Trophoblast cell (in vitro differentiated cells and primary cell): ENCODE measurements around the gene CYP4A22. TPM values are rescaled to one million over a fixed set of nuclear protein-coding genes. Genes with fewer than 3 reads are reported as not detected.
"Not testable (repeated sequence)": the region's sequence is repeated elsewhere in the genome, so short reads cannot be mapped to it uniquely, and the experiment has no call there.

Experiments used
- DNase-seq, 2 donors: peaks; one replicate each; pipeline ENCODE4 v3.0.0-alpha.2; 2016
- H2AFZ ChIP-seq: 2 replicates; pipeline ENCODE4 v1.6.1; 2013; ENCODE audit warnings: low read length, moderate library complexity, mild to moderate bottlenecking; ENCODE audit not compliant: insufficient read depth, poor library complexity
- H2AK5ac ChIP-seq: 2 replicates; pipeline ENCODE4 v1.6.1; 2013; ENCODE audit warnings: mild to moderate bottlenecking, low read length
- H2BK120ac ChIP-seq: 2 replicates; pipeline ENCODE4 v1.6.1; 2013; ENCODE audit warnings: low read length, mild to moderate bottlenecking, moderate library complexity; ENCODE audit not compliant: insufficient read depth, poor library complexity
- H2BK12ac ChIP-seq: 2 replicates; pipeline ENCODE4 v1.6.1; 2013; ENCODE audit warnings: mild to moderate bottlenecking, low read length, moderate library complexity
- H2BK5ac ChIP-seq: 2 replicates; pipeline ENCODE4 v1.6.1; 2013; ENCODE audit warnings: low read length, low read depth, moderate library complexity, mild to moderate bottlenecking; ENCODE audit not compliant: poor library complexity
- H3K14ac ChIP-seq: 2 replicates; pipeline ENCODE4 v1.6.1; 2013; ENCODE audit warnings: mild to moderate bottlenecking, low read length
- H3K18ac ChIP-seq: 2 replicates; pipeline ENCODE4 v1.6.1; 2013; ENCODE audit warnings: mild to moderate bottlenecking, low read length
- H3K23ac ChIP-seq: 2 replicates; pipeline ENCODE4 v1.6.1; 2013; ENCODE audit warnings: low read length
- H3K27ac ChIP-seq: 2 replicates; pipeline ENCODE4 v1.5.1; 2013; ENCODE audit warnings: low read depth, mild to moderate bottlenecking, inconsistent platforms, low read length, moderate library complexity
- H3K27me3 ChIP-seq: 2 replicates; pipeline ENCODE4 v1.6.1; 2013; ENCODE audit warnings: inconsistent platforms, mild to moderate bottlenecking, low read length, moderate library complexity; ENCODE audit not compliant: insufficient read depth
- H3K36me3 ChIP-seq, 2 experiments: 1 replicate in 1 of 2; 2 replicates in 1 of 2; pipeline ENCODE4 v1.6.1; 2013; ENCODE audit warnings: low read length in 2 of 2, mild to moderate bottlenecking in 2 of 2, moderate library complexity in 1 of 2; ENCODE audit not compliant: insufficient read depth in 2 of 2, control insufficient read depth in 1 of 2
- H3K4ac ChIP-seq: 2 replicates; pipeline ENCODE4 v1.6.1; 2013; ENCODE audit warnings: low read depth, mild to moderate bottlenecking, low read length, moderate library complexity
- H3K4me1 ChIP-seq, 2 experiments: 1 replicate in 1 of 2; 2 replicates in 1 of 2; pipeline ENCODE4 v1.6.1; 2013; ENCODE audit warnings: low read length in 2 of 2, mild to moderate bottlenecking in 2 of 2, moderate library complexity in 1 of 2; ENCODE audit not compliant: insufficient read depth in 2 of 2, control insufficient read depth in 1 of 2
- H3K4me2 ChIP-seq: 2 replicates; pipeline ENCODE4 v1.6.1; 2013; ENCODE audit warnings: inconsistent platforms, mild to moderate bottlenecking, low read length, moderate library complexity
- H3K4me3 ChIP-seq: 2 replicates; pipeline ENCODE4 v1.5.1; 2013; ENCODE audit warnings: mild to moderate bottlenecking, low read depth, low read length, inconsistent platforms
- H3K79me1 ChIP-seq: one replicate; pipeline ENCODE4 v1.6.1; 2013; ENCODE audit warnings: low read length
- H3K79me2 ChIP-seq: 2 replicates; pipeline ENCODE4 v1.6.1; 2013; ENCODE audit warnings: low read length, mild to moderate bottlenecking; ENCODE audit not compliant: control insufficient read depth, insufficient read depth, poor library complexity
- H3K9ac ChIP-seq: 2 replicates; pipeline ENCODE4 v1.6.1; 2013; ENCODE audit warnings: mild to moderate bottlenecking, low read length
- H3K9me3 ChIP-seq: 2 replicates; pipeline ENCODE4 v1.6.1; 2013; ENCODE audit warnings: low read depth, mild to moderate bottlenecking, control low read depth, inconsistent platforms, low read length; ENCODE audit not compliant: insufficient read depth
- H4K12ac ChIP-seq: 2 replicates; pipeline ENCODE4 v1.6.1; 2013; ENCODE audit warnings: low read depth, mild to moderate bottlenecking, low read length, moderate library complexity
- H4K8ac ChIP-seq: 2 replicates; pipeline ENCODE4 v1.6.1; 2013; ENCODE audit warnings: low read depth, mild to moderate bottlenecking, low read length, moderate library complexity
- H4K91ac ChIP-seq: one replicate; pipeline ENCODE4 v1.6.1; 2013; ENCODE audit warnings: low read depth, mild to moderate bottlenecking, low read length, moderate library complexity
- WGBS: extraction: QIAGEN DNeasy Blood & Tissue Kit; methylation state at CpG from one replicate; pipeline ENCODE4 v1.1.7; 2013; ENCODE audit warnings: missing lambda C conversion rate; ENCODE audit not compliant: insufficient read length, insufficient coverage; ENCODE audit errors: extremely low coverage; 5-methylcytosine and 5-hydroxymethylcytosine counted together
- polyA plus RNA-seq: library from polyadenylated mRNA; stranded (reverse); fragments of 200-250 nt; gene quantifications from 2 replicates; pipeline ENCODE4 v1.2.3, GENCODE V29; 2013

CYP4A22 gene, protein sequence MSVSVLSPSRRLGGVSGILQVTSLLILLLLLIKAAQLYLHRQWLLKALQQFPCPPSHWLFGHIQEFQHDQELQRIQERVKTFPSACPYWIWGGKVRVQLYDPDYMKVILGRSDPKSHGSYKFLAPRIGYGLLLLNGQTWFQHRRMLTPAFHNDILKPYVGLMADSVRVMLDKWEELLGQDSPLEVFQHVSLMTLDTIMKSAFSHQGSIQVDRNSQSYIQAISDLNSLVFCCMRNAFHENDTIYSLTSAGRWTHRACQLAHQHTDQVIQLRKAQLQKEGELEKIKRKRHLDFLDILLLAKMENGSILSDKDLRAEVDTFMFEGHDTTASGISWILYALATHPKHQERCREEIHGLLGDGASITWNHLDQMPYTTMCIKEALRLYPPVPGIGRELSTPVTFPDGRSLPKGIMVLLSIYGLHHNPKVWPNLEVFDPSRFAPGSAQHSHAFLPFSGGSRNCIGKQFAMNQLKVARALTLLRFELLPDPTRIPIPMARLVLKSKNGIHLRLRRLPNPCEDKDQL
- not detected in 2 replicates for polyA plus RNA-seq

DNA sequence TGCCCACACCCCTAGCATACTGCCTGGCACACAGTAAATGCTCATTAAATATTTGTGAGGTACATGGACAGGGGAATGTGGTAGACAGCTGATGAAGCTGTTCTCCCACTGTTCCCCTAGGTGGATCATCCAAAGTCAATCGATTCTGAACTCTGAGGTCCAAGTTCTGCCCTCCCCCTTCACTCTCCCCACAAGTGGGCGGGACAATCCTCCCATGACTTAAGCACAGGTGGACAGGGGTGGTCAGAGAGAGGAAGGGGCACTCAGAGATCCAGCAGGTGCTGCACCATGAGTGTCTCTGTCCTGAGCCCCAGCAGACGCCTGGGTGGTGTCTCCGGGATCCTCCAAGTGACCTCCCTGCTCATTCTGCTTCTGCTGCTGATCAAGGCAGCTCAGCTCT, at the start of gene CYP4A22:
Gene CYP4A22 (plus strand): TSS at position 244 of the 400 bp plus-strand sequence. CDS start 45 bp downstream, at position 289.
- Histone ChIP-seq H3K23ac (no peak within 1 kb of the TSS), H4K8ac (no peak within 1 kb of the TSS), H3K9ac (no peak within 1 kb of the TSS), H3K4me1 (no peaks in the 10 kb centered on the region), H4K91ac (no peak within 1 kb of the TSS), H3K18ac (no peak within 1 kb of the TSS), H2BK5ac (no peak within 1 kb of the TSS), H2AFZ (no peak within 1 kb of the TSS), H3K27me3 (no peaks in the 10 kb centered on the region), H3K9me3 (peaks cover 2% of the 10 kb centered on the region), H3K4ac (no peak within 1 kb of the TSS), H2BK12ac (no peak within 1 kb of the TSS), H3K79me1 (no peaks in the 10 kb centered on the region), H3K4me3 (no peak within 1 kb of the TSS), H2AK5ac (no peak within 1 kb of the TSS), H3K27ac (no peak within 1 kb of the TSS), H2BK120ac (no peak within 1 kb of the TSS), H3K14ac (no peak within 1 kb of the TSS), H3K36me3 (no peaks in the 10 kb centered on the region), H4K12ac (no peak within 1 kb of the TSS), H3K4me2 (no peak within 1 kb of the TSS), H3K79me2 (no peaks in the 10 kb centered on the region)
- DNase-seq: no peak
- WGBS: no CpG with 5 or more reads among the region's 4 CpGs

DNA sequence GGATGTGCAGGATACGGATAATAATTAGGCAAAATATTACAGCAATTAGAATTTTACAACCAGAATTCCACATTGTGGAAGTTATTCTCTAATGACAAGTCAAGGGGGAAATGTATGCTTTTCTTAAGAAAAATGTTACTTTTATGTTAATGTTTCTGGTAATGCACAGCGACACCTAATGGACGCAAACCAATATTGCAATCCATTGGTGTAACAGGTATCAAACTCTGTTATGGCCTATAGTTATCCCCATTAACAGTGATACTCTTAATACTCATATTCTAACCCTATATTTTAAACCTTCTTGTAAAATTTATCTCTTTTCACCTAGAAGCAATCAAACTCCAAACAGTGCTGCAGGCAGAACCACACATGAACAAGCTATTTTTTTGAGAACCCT, 47.9 kb upstream of the CYP4A22 start:
- H2AK5ac ChIP-seq, H2BK120ac ChIP-seq, H3K27me3 ChIP-seq, H3K4ac ChIP-seq, H3K18ac ChIP-seq, H2AFZ ChIP-seq, H3K79me2 ChIP-seq, H3K4me2 ChIP-seq, H4K8ac ChIP-seq, H3K4me3 ChIP-seq, H4K12ac ChIP-seq, H2BK5ac ChIP-seq, H2BK12ac ChIP-seq, H3K4me1 ChIP-seq, H3K79me1 ChIP-seq, H3K9me3 ChIP-seq, H3K27ac ChIP-seq, H3K23ac ChIP-seq, H3K14ac ChIP-seq, H3K9ac ChIP-seq, H4K91ac ChIP-seq, H3K36me3 ChIP-seq: not testable (repeated sequence)
- peak in 1 of 2 donors; percentile 51 for DNase-seq
- no CpG with 5 or more reads among the region's 3 CpGs for WGBS

- no CpG with 5 or more reads among the region's 3 CpGs for WGBS
- not testable (repeated sequence) for H3K36me3 ChIP-seq
These were observed 45.8 kb upstream of the CYP4A22 start for GRCh38 chr1:47091476-47091875.

GRCh38 chr1:47104816-47105215, 32.4 kb upstream of the CYP4A22 start:
- H4K12ac ChIP-seq: no peak overlapping the region
- peak in 1 of 2 donors; percentile 13 for DNase-seq
- no peak overlapping the region for H3K27ac ChIP-seq
- H2AFZ ChIP-seq: no peak overlapping the region
- no peak overlapping the region for H3K4me2 ChIP-seq
- no peak overlapping the region for H3K14ac ChIP-seq
- no peak overlapping the region for H3K9ac ChIP-seq
- no peaks in the 10 kb centered on the region for H3K9me3 ChIP-seq
- H3K23ac ChIP-seq: no peak overlapping the region
- no peak overlapping the region for H2BK5ac ChIP-seq
- H2AK5ac ChIP-seq: no peak overlapping the region
- no peaks in the 10 kb centered on the region for H3K79me2 ChIP-seq
- no peaks in the 10 kb centered on the region for H3K27me3 ChIP-seq
- H3K4me3 ChIP-seq: no peak overlapping the region
- H3K4me1 ChIP-seq: no peaks in the 10 kb centered on the region
- no peak overlapping the region for H4K91ac ChIP-seq
- no peak overlapping the region for H2BK120ac ChIP-seq
- H2BK12ac ChIP-seq: no peak overlapping the region
- no peaks in the 10 kb centered on the region for H3K79me1 ChIP-seq
- H3K4ac ChIP-seq: no peak overlapping the region
- WGBS: no CpG with 5 or more reads among the region's 3 CpGs
- H4K8ac ChIP-seq: no peak overlapping the region
- no peak overlapping the region for H3K18ac ChIP-seq
- no peaks in the 10 kb centered on the region for H3K36me3 ChIP-seq

More at GRCh38 chr1:47091476-47091875, 45.8 kb upstream of the CYP4A22 start:
- not testable (repeated sequence) for H3K4ac ChIP-seq, H3K4me1 ChIP-seq, H3K79me1 ChIP-seq, H3K79me2 ChIP-seq, H4K12ac ChIP-seq, H2BK120ac ChIP-seq, H3K27me3 ChIP-seq, H3K18ac ChIP-seq, H3K9ac ChIP-seq, H3K27ac ChIP-seq, H4K8ac ChIP-seq, H4K91ac ChIP-seq, H2BK5ac ChIP-seq, DNase-seq, H3K14ac ChIP-seq, H3K9me3 ChIP-seq, H3K4me3 ChIP-seq, H2AK5ac ChIP-seq, H2AFZ ChIP-seq, H2BK12ac ChIP-seq, H3K4me2 ChIP-seq, H3K23ac ChIP-seq
